MCF 10A (cell line): ENCODE data around the gene MAST2. TPM values are rescaled to one million over a fixed set of nuclear protein-coding genes. Genes with fewer than 3 reads are reported as not detected.
"Not testable (repeated sequence)": the region's sequence is repeated elsewhere in the genome, so short reads cannot be mapped to it uniquely, and the experiment has no call there.

ENCODE experiments used
- BruUV-seq: library from RNA; stranded (reverse); fragments of 400-500 nt; replicated peaks from 2 replicates; lab custom pipeline; 2021; lab: Mats Ljungman, UMichigan
- CTCF ChIA-PET: fragments of 300-600 bp; sonication (Branson Sonifier 250); formaldehyde crosslinking; extraction: SDS; loops from one replicate; lab custom pipeline; 2021; ENCODE audit warnings: antibody characterized with exemption, inconsistent platforms; lab: Yijun Ruan, JAX
- POLR2A ChIA-PET: fragments of 300-600, 350-650 bp; sonication (Branson Sonifier 250); formaldehyde crosslinking; extraction: SDS; loops from one replicate; lab custom pipeline; 2020; ENCODE audit warnings: antibody characterized with exemption, inconsistent platforms; lab: Yijun Ruan, JAX
- DNase-seq: peaks from one replicate; pipeline ENCODE4 v3.0.0-alpha.2; 2018; ENCODE audit not compliant: unreplicated experiment
- H3K27ac Mint-ChIP-seq: one replicate; pipeline ENCODE4 v1.8.0; 2022; ENCODE audit warnings: mild to moderate bottlenecking, low read depth, mixed read lengths; ENCODE audit not compliant: unreplicated experiment
- H3K27me3 Mint-ChIP-seq: one replicate; pipeline ENCODE4 v1.8.0; 2022; ENCODE audit warnings: mixed read lengths; ENCODE audit not compliant: insufficient read depth, unreplicated experiment
- H3K36me3 Mint-ChIP-seq: one replicate; pipeline ENCODE4 v1.8.0; 2022; ENCODE audit warnings: mild to moderate bottlenecking, moderate library complexity, mixed read lengths; ENCODE audit not compliant: insufficient read depth, unreplicated experiment
- H3K4me1 Mint-ChIP-seq: one replicate; pipeline ENCODE4 v1.8.0; 2022; ENCODE audit warnings: mixed read lengths; ENCODE audit not compliant: insufficient read depth, unreplicated experiment
- H3K4me3 Mint-ChIP-seq: one replicate; pipeline ENCODE4 v1.8.0; 2022; ENCODE audit warnings: mild to moderate bottlenecking, moderate library complexity, mixed read lengths; ENCODE audit not compliant: unreplicated experiment
- H3K9me3 Mint-ChIP-seq: one replicate; pipeline ENCODE4 v1.8.0; 2022; ENCODE audit warnings: mixed read lengths; ENCODE audit not compliant: unreplicated experiment
- intact Hi-C: fragments of 100-400 bp; cut with micrococcal nuclease; formaldehyde crosslinking; loops from 2 replicates; pipeline ENCODE4 v1.14.1; 2022
- total RNA-seq: library from RNA; stranded (reverse); gene quantifications from 2 replicates; pipeline ENCODE4 v1.2.3, GENCODE V29; 2022
- TF ChIP-seq, protein P1 (sequence below): fragments of 200-600 bp; IDR thresholded peaks from one replicate; pipeline ENCODE4 v1.8.0; 2022; ENCODE audit warnings: antibody characterized with exemption, mild to moderate bottlenecking; ENCODE audit not compliant: unreplicated experiment

MAST2 gene
- total RNA-seq, 1 experiment from 2014 or later: 33.3 TPM

DNA sequence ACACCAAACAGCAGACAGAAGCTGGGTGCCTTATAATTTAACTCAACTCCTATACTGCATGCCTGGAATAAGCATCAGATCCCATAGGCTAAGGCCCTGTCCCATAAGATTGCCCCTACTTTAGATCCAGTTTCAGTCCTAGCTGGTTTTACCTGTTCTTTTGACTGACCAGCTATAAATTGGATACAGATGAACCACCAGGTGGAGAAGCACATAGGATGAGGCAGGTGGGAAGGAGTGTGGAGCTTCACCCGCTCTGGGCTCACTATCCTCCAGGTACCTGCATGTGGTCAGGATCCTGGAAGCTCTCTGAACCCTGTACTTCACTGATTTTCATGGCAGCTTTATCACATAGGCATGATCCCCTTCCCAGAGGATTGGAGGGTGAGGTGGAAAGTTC is 51.3 kb downstream of the MAST2 start:
- Mint-ChIP-seq H3K4me3 (no peak overlapping the region), H3K27me3 (no peaks in the 10 kb centered on the region), H3K9me3 (peaks cover 12% of the 10 kb centered on the region), H3K27ac (no peak overlapping the region), H3K36me3 (no peaks in the 10 kb centered on the region), H3K4me1 (no peaks in the 10 kb centered on the region)
- intact Hi-C loops: no loop called here
- TF ChIP-seq, protein P1, sequence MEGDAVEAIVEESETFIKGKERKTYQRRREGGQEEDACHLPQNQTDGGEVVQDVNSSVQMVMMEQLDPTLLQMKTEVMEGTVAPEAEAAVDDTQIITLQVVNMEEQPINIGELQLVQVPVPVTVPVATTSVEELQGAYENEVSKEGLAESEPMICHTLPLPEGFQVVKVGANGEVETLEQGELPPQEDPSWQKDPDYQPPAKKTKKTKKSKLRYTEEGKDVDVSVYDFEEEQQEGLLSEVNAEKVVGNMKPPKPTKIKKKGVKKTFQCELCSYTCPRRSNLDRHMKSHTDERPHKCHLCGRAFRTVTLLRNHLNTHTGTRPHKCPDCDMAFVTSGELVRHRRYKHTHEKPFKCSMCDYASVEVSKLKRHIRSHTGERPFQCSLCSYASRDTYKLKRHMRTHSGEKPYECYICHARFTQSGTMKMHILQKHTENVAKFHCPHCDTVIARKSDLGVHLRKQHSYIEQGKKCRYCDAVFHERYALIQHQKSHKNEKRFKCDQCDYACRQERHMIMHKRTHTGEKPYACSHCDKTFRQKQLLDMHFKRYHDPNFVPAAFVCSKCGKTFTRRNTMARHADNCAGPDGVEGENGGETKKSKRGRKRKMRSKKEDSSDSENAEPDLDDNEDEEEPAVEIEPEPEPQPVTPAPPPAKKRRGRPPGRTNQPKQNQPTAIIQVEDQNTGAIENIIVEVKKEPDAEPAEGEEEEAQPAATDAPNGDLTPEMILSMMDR: no peak
- BruUV-seq: no TSS peak
- ChIA-PET POLR2A (interaction anchor here (1.1 to 1.3 kb wide), 2 partner anchors 13 to 16 kb away, joined by 4 to 6 read pairs; no protein-coding TSS in a partner anchor), CTCF (no interaction called here)
- no peak for DNase-seq

DNA sequence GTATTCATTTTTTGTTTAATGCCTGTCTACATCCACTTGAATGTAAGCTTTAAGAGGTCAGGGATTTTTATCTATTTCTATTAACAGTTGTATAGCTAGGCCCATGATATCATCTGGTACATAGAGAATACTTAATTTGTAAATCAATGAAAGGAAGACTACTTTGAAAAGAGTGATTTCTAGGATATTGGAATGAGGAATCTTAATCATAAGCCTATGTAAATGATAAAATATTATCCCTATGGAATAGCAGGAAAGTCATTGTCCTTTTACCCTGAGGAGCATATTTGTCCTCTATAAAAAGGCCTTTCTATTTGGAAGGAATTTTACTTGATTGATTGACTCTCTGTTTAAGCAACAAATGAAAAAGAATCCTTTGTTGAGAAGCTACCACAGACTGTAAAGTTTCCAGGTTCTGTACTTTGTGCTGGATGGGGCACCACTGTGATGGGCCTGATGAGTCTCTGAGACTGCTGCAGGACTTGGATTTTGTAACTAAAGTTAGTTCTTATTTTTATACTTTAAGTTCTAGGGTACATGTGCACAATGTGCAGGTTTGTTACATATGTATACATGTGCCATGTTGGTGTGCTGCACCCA is 53.8 kb downstream of the MAST2 start:
- POLR2A ChIA-PET: no interaction called here
- no TSS peak for BruUV-seq
- intact Hi-C loops: no loop called here
- no peaks in the 10 kb centered on the region for H3K27me3 Mint-ChIP-seq
- DNase-seq: no peak
- H3K36me3 Mint-ChIP-seq: no peaks in the 10 kb centered on the region
- H3K4me1 Mint-ChIP-seq: no peaks in the 10 kb centered on the region
- H3K4me3 Mint-ChIP-seq: no peak overlapping the region
- no peak overlapping the region for H3K27ac Mint-ChIP-seq
- TF ChIP-seq, protein P1: no peak
- CTCF ChIA-PET: interaction anchor here (0.6 to 1.0 kb wide), 2 partner anchors 32 to 962 kb away, joined by 3 to 4 read pairs; no protein-coding TSS in a partner anchor
- no peaks in the 10 kb centered on the region for H3K9me3 Mint-ChIP-seq

DNA sequence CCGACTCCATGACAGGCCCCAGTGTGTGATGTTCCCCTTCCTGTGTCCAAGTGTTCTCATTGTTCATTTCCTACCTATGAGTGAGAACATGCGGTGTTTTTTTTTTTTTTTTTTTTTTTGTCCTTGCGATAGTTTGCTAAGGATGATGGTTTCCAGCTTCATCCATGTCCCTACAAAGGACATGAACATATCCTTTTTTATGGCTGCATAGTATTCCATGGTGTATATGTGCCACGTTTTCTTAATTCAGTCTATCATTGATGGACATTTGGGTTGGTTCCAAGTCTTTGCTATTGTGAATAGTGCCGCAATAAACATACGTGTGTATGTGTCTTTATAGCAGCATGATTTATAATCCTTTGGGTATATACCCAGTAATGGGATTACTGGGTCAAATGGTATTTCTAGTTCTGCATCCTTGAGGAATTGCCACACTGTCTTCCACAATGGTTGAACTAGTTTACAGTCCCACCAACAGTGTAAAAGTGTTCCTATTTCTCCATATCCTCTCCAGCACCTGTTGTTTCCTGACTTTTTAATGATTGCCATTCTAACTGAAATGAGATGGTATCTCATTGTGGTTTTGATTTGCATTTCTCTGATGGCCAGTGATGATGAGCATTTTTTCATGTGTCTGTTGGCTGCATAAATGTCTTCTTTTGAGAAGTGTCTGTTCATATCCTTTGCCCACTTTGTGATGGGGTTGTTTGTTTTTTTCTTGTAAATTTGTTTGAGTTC is 54.5 kb downstream of the MAST2 start:
- DNase-seq, H3K27ac Mint-ChIP-seq, H3K4me1 Mint-ChIP-seq, BruUV-seq, H3K36me3 Mint-ChIP-seq, POLR2A ChIA-PET, intact Hi-C loops, H3K27me3 Mint-ChIP-seq, H3K9me3 Mint-ChIP-seq, CTCF ChIA-PET, H3K4me3 Mint-ChIP-seq: not testable (repeated sequence)

DNA sequence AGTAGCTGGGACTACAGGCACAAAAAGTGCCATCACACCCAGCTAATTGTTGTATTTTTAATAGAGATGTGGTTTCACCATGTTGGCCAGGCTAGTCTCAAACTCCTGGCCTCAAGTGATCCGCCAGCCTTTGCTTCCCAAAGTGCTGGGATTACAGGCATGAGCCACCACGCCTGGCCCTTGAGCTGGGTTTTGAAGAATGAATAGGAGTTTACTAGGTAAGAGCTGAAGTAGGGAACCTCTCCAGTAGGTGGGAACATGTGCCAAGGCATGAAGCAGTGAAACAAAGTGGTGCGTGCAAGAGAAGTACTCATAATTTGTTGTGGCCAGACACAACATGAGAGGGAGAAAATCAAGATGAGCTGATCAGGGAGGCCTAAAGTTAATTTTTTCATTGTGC is 55.8 kb downstream of the MAST2 start:
- POLR2A ChIA-PET: interaction anchor here (0.6 kb wide), 1 partner anchor 357 kb away, joined by 3 read pairs; no protein-coding TSS in a partner anchor
- Mint-ChIP-seq H3K4me3 (no peak overlapping the region), H3K27ac (no peak overlapping the region), H3K27me3 (no peaks in the 10 kb centered on the region), H3K9me3 (no peaks in the 10 kb centered on the region), H3K4me1 (peaks cover 3% of the 10 kb centered on the region), H3K36me3 (no peaks in the 10 kb centered on the region)
- intact Hi-C loops: no loop called here
- DNase-seq: no peak
- no TSS peak for BruUV-seq
- TF ChIP-seq, protein P1: no peak
- CTCF ChIA-PET: no interaction called here
